HepG2 (cell line): ENCODE results near the gene ACVR1B. TPM values are rescaled to one million over a fixed set of nuclear protein-coding genes. Genes with fewer than 3 reads are reported as not detected.

ENCODE experiments used
- ATAC-seq: fragments of 200-7000 bp; cut with Tn5 transposase; 3 replicates; pipeline ENCODE4 v1.9.1; 2020; ENCODE audit warnings: mild to moderate bottlenecking, moderate library complexity
- BruUV-seq: library from RNA; stranded (reverse); fragments of 400-500 nt; replicated peaks from 2 replicates; lab custom pipeline; 2021; lab: Mats Ljungman, UMichigan
- CTCF ChIA-PET: fragments of 300-600 bp; formaldehyde crosslinking; extraction: SDS; loops from one replicate; lab custom pipeline; 2021; ENCODE audit warnings: low total read pairs, inconsistent platforms, low intra/inter-chr PET ratio; lab: Yijun Ruan, JAX
- POLR2A ChIA-PET: fragments of 350-600 bp; sonication (Branson Sonifier 250); formaldehyde crosslinking; loops from one replicate; lab custom pipeline; 2020; ENCODE audit warnings: antibody characterized with exemption, inconsistent platforms; lab: Yijun Ruan, JAX
- DNase-seq: peaks from one replicate; pipeline ENCODE4 v3.0.0-alpha.2; 2015; ENCODE audit warnings: low spot score
- FAIRE-seq: peaks from 3 replicates; lab custom pipeline; 2011; peaks lifted over from hg19 to GRCh38; lab: Jason Lieb, UNC
- H2AFZ ChIP-seq: one replicate; pipeline ENCODE4 v1.6.1; 2011; ENCODE audit warnings: low read length, inconsistent platforms
- H3K27ac ChIP-seq: fragments of 300-600 bp; 3 replicates; pipeline ENCODE4 v1.8.0; 2011; ENCODE audit warnings: mixed run types, mild to moderate bottlenecking, mixed read lengths, low read length, inconsistent platforms; ENCODE audit not compliant: insufficient read depth; ENCODE audit errors: extremely low read length
- H3K27me3 ChIP-seq, 2 experiments: fragments of 200-600 bp in 1 of 2; 2 replicates in 1 of 2; 3 replicates in 1 of 2; pipeline versions ENCODE4 v1.6.0 to v1.8.0; 2011; ENCODE audit warnings: low read length in 2 of 2, mild to moderate bottlenecking in 2 of 2, moderate library complexity in 2 of 2, inconsistent platforms in 1 of 2; ENCODE audit not compliant: insufficient read depth in 2 of 2, control insufficient read depth in 1 of 2
- H3K36me3 ChIP-seq, 2 experiments: fragments of 200-600 bp in 1 of 2; replicated peaks in 1 of 2; 2 replicates in 1 of 2; 3 replicates in 1 of 2; pipeline versions ENCODE4 v1.5.1 to v1.8.0; 2011; ENCODE audit warnings: low read length in 2 of 2, inconsistent platforms in 1 of 2; ENCODE audit not compliant: insufficient read depth in 2 of 2, control insufficient read depth in 1 of 2
- H3K4me1 ChIP-seq: 2 replicates; pipeline ENCODE4 v1.5.1; 2012; ENCODE audit warnings: low read length, inconsistent platforms; ENCODE audit not compliant: insufficient read depth
- H3K4me2 ChIP-seq: 2 replicates; pipeline ENCODE4 v1.6.0; 2011; ENCODE audit warnings: low read depth, low read length, inconsistent platforms
- H3K4me3 ChIP-seq, 3 experiments: fragments of 200-600 bp in 1 of 3; sonication (generic), shearing (Covaris generic) in 1 of 3; replicated peaks in 1 of 3; 2 replicates each; pipeline ENCODE4 v1.5.1; 2011 to 2016; ENCODE audit warnings: low read length in 3 of 3, inconsistent platforms in 2 of 3, low read depth in 2 of 3, mild to moderate bottlenecking in 2 of 3, control low read depth in 1 of 3, mixed read lengths in 1 of 3; ENCODE audit not compliant: insufficient read depth in 1 of 3
- H3K79me2 ChIP-seq: one replicate; pipeline ENCODE4 v1.6.1; 2011; ENCODE audit warnings: low read length, inconsistent platforms; ENCODE audit not compliant: insufficient read depth
- H3K9ac ChIP-seq: 2 replicates; pipeline ENCODE4 v1.6.0; 2011; ENCODE audit warnings: mild to moderate bottlenecking, low read depth, low read length, inconsistent platforms; ENCODE audit not compliant: insufficient read depth
- H3K9me3 ChIP-seq: 2 replicates; pipeline ENCODE4 v1.5.1; 2012; ENCODE audit warnings: mild to moderate bottlenecking, low read length
- H4K20me1 ChIP-seq: 2 replicates; pipeline ENCODE4 v1.6.0; 2011; ENCODE audit warnings: inconsistent platforms, mild to moderate bottlenecking, low read length, moderate library complexity; ENCODE audit not compliant: insufficient read depth
- GATA4 ChIP-seq: sonication (generic); IDR thresholded peaks from 2 replicates; pipeline ENCODE4 v1.6.1; 2016; ENCODE audit warnings: antibody characterized with exemption, low read depth, borderline replicate concordance
- HOXA3 ChIP-seq: sonication (generic); formaldehyde crosslinking; IDR thresholded peaks from 2 replicates; pipeline ENCODE4 v1.5.0; 2020; ENCODE audit warnings: missing genetic modification reagents
- IKZF4 ChIP-seq: sonication (generic); formaldehyde crosslinking; IDR thresholded peaks from 2 replicates; pipeline ENCODE4 v1.5.1; 2020; ENCODE audit warnings: borderline replicate concordance, mild to moderate bottlenecking, low read depth, missing genetic modification reagents; ENCODE audit errors: not compliant biosample characterization
- NFE2L2 ChIP-seq: fragments of 150-350 bp; IDR thresholded peaks from 2 replicates; pipeline ENCODE4 v1.6.1; 2014; ENCODE audit warnings: low read length
- RCOR2 ChIP-seq: IDR thresholded peaks from 2 replicates; pipeline ENCODE4 v1.6.1; 2016; ENCODE audit warnings: missing biosample characterization, missing genetic modification reagents
- ZFP36 ChIP-seq: fragments of 150-350 bp; IDR thresholded peaks from 2 replicates; pipeline ENCODE4 v1.6.1; 2018; ENCODE audit warnings: borderline replicate concordance, low read length, low read depth; ENCODE audit not compliant: partially characterized antibody
- ZFP36L2 ChIP-seq: sonication (generic); formaldehyde crosslinking; IDR thresholded peaks from 2 replicates; pipeline ENCODE4 v1.4.0; 2020; ENCODE audit warnings: missing genetic modification reagents
- ZNF121 ChIP-seq: sonication (generic); formaldehyde crosslinking; IDR thresholded peaks from 2 replicates; pipeline ENCODE4 v1.5.0; 2020; ENCODE audit warnings: mild to moderate bottlenecking, missing genetic modification reagents
- ZNF792 ChIP-seq: IDR thresholded peaks from 2 replicates; pipeline ENCODE4 v1.6.1; 2016
- WGBS: methylation state at CpG from one replicate; pipeline ENCODE4 v1.1.6; 2017; ENCODE audit warnings: low lambda C conversion rate; 5-methylcytosine and 5-hydroxymethylcytosine counted together
- in situ Hi-C: cut with HindIII; loops from 2 replicates; pipeline ENCODE4 v1.10.0; 2017; ENCODE audit warnings: low pct_unique_long_range_greater_than_20kb; ENCODE audit not compliant: extremely low pct_ligation_motif_present
- intact Hi-C: fragments of 100-400 bp; cut with micrococcal nuclease; formaldehyde crosslinking; loops from one replicate; pipeline ENCODE4 v1.10.0; 2022; ENCODE audit not compliant: unreplicated experiment
- polyA plus RNA-seq, 8 experiments: library from polyadenylated mRNA; depleted of rRNA in 3 of 8; stranded (reverse) in 7 of 8; unstranded in 1 of 8; fragments of >200 nt; fragmentation: Illumina TruSeq in 4 of 8; extraction: Trizol in 4 of 8; gene quantifications; 2 replicates each; pipeline versions ENCODE4 v1.2.1 to v1.2.3, GENCODE V29; 2011 to 2016; ENCODE audit warnings: low read depth in 4 of 8, missing spikeins in 1 of 8, mixed read lengths in 1 of 8; ENCODE audit not compliant: insufficient read depth in 1 of 8
- total RNA-seq, 5 experiments: library from RNA; depleted of rRNA; stranded (reverse); fragments of >200 nt; fragmentation: Illumina TruSeq; extraction: Trizol; gene quantifications; 2 replicates each; pipeline ENCODE4 v1.2.3, GENCODE V29; 2016; ENCODE audit warnings: low read depth in 1 of 5

Gene ACVR1B
- total and polyA plus RNA-seq, 2 of the 13 experiments (the other 11 are each of a cell fraction or from before 2014, with no cell fraction given) = 8.9 to 12.1 TPM

- H3K4me3 ChIP-seq = no peak overlapping the region
- ATAC-seq = no peak
- no peak overlapping the region for H3K9ac ChIP-seq
- no peak overlapping the region for H3K4me2 ChIP-seq
- WGBS = 98% methylated on average over 4 of the region's 4 CpGs
- TF ChIP-seq RCOR2 (no peak), NFE2L2 (no peak), GATA4 (no peak), ZFP36L2 (CRISPR knock-in tag) (no peak)
- no peaks in the 10 kb centered on the region; a peak in 1 of 5 replicates for H3K36me3 ChIP-seq
- no peak for FAIRE-seq
- H3K27me3 ChIP-seq = no peaks in the 10 kb centered on the region
- H3K79me2 ChIP-seq = peaks cover 73% of the 10 kb centered on the region
- no peak overlapping the region for H3K27ac ChIP-seq
- no peak for DNase-seq
- no peak overlapping the region for H2AFZ ChIP-seq
- no peaks in the 10 kb centered on the region for H4K20me1 ChIP-seq
- BruUV-seq = no TSS peak
- in situ Hi-C loops (no loop called here), intact Hi-C loops (no loop called here)
- H3K4me1 ChIP-seq = peaks cover 44% of the 10 kb centered on the region
- ChIA-PET CTCF (no interaction called here), POLR2A (no interaction called here)
- H3K9me3 ChIP-seq = no peaks in the 10 kb centered on the region
Measured at GRCh38 chr12:51963477-51963876, 12.0 kb downstream of the ACVR1B start.

- no peak overlapping the region for H3K4me3 ChIP-seq
- WGBS = 96% methylated on average over 2 of the region's 2 CpGs
- H3K9ac ChIP-seq = no peak overlapping the region
- H3K9me3 ChIP-seq = no peaks in the 10 kb centered on the region
- in situ Hi-C loops = no loop called here
- peaks cover 81% of the 10 kb centered on the region for H3K79me2 ChIP-seq
- BruUV-seq = no TSS peak
- FAIRE-seq (no peak), DNase-seq (no peak), ATAC-seq (no peak)
- H3K27ac ChIP-seq = no peak overlapping the region
- no peaks in the 10 kb centered on the region for H3K36me3 ChIP-seq
- H4K20me1 ChIP-seq = no peaks in the 10 kb centered on the region
- H3K27me3 ChIP-seq = no peaks in the 10 kb centered on the region
- H3K4me2 ChIP-seq = no peak overlapping the region
- H2AFZ ChIP-seq = no peak overlapping the region
- intact Hi-C loops = no loop called here
- H3K4me1 ChIP-seq = peaks cover 40% of the 10 kb centered on the region
- TF ChIP-seq HOXA3 (no peak), ZFP36 (no peak), ZNF792 (CRISPR knock-in tag) (no peak), ZNF121 (CRISPR knock-in tag) (peak; percentile 75), IKZF4 (CRISPR knock-in tag) (no peak)
- ChIA-PET POLR2A (no interaction called here), CTCF (no interaction called here)
Measured at GRCh38 chr12:51969643-51970042, 18.1 kb downstream of the ACVR1B start.
